ENCODE data around the gene MEGF10.
"Not testable (repeated sequence)": the region's sequence is repeated elsewhere in the genome, so short reads cannot be mapped to it uniquely, and the experiment has no call there.

MEGF10 gene

DNA sequence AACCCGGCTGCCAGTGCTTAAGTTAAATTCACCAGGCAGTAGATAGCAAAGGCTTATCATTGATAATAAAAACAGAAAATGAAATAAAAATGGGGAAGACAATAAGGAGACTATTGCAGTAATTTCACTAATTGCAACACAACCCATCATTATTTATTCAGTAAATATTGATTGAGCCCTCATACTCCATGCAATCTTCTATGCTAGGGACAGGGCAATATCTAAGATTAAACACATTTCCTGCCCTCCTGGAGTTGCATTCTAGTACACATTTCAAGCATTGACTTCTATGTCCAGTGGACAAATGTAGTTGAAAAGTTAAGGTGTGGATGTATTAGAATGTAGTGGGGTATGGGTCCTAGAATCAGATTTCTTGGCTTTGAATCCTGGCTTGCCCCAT lies 12.8 kb downstream of the MEGF10 start:
- TF ChIP-seq, protein P1, sequence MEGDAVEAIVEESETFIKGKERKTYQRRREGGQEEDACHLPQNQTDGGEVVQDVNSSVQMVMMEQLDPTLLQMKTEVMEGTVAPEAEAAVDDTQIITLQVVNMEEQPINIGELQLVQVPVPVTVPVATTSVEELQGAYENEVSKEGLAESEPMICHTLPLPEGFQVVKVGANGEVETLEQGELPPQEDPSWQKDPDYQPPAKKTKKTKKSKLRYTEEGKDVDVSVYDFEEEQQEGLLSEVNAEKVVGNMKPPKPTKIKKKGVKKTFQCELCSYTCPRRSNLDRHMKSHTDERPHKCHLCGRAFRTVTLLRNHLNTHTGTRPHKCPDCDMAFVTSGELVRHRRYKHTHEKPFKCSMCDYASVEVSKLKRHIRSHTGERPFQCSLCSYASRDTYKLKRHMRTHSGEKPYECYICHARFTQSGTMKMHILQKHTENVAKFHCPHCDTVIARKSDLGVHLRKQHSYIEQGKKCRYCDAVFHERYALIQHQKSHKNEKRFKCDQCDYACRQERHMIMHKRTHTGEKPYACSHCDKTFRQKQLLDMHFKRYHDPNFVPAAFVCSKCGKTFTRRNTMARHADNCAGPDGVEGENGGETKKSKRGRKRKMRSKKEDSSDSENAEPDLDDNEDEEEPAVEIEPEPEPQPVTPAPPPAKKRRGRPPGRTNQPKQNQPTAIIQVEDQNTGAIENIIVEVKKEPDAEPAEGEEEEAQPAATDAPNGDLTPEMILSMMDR (IDR thresholded peaks at IDR 0.05) = no peak
- H3K4me3 ChIP-seq (ENCODE audit: low read depth in 1 of 2, low read length in 1 of 2) = no peak overlapping the region
- no peaks in the 10 kb centered on the region for H3K4me1 ChIP-seq (ENCODE audit: control insufficient read depth in 1 of 2, insufficient read depth in 1 of 2, low read depth in 1 of 2, low read length in 1 of 2)
- H3K36me3 ChIP-seq = no peaks in the 10 kb centered on the region
- H3K9me3 ChIP-seq = no peaks in the 10 kb centered on the region
- no peak overlapping the region for H3K27ac ChIP-seq
- peaks cover 1% of the 10 kb centered on the region for H3K27me3 ChIP-seq

DNA sequence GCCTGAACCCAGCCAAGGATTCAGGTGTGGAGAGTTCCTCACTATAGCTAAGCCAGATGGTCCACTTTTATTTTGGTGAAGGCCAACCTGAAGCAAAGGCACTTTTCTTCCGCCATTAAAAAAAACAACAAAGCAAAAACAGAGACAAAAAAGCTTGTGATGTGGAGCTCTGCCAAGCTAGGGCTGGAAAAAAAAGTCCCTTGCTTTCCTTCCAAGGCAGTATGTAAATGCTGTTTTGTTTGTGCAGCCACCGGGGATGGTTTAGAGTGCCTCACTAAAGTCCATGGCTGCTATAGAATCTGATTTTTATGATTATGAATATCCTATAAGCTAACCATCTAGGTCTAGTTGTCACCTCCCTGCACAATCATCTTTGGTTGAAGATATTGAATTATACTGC lies 14.9 kb downstream of the MEGF10 start:
- H3K9me3 ChIP-seq = no peaks in the 10 kb centered on the region
- no peak overlapping the region for H3K27ac ChIP-seq
- no peaks in the 10 kb centered on the region for H3K36me3 ChIP-seq
- no peak overlapping the region for H3K4me3 ChIP-seq (ENCODE audit: low read depth in 1 of 2, low read length in 1 of 2)
- no peaks in the 10 kb centered on the region for H3K27me3 ChIP-seq
- H3K4me1 ChIP-seq (ENCODE audit: control insufficient read depth in 1 of 2, insufficient read depth in 1 of 2, low read depth in 1 of 2, low read length in 1 of 2) = no peaks in the 10 kb centered on the region
- TF ChIP-seq, protein P1 (IDR thresholded peaks at IDR 0.05) = no peak

DNA sequence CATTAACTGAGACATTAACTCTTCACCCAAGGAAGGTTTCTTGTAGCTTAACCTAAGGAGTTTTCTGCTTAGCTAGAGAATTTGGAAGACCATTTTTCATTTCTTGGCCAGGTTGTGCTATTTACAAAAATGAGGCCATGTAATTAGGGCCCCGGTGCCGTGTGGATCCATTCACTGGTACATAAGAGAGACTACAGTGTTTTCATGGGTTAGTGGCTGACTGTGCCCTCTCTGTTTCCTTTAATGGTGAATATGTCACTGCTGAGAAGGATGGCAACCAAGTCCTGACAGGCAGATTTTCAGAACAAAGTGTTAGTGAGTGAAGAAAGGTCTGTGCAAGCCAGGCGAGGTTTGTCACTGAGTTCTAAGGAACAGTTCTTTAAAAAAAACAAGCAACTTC lies 15.4 kb downstream of the MEGF10 start:
- H3K27ac ChIP-seq = no peak overlapping the region
- no peaks in the 10 kb centered on the region for H3K36me3 ChIP-seq
- H3K4me3 ChIP-seq (ENCODE audit: low read depth in 1 of 2, low read length in 1 of 2) = no peak overlapping the region
- H3K27me3 ChIP-seq = peaks cover 4% of the 10 kb centered on the region
- H3K4me1 ChIP-seq (ENCODE audit: control insufficient read depth in 1 of 2, insufficient read depth in 1 of 2, low read depth in 1 of 2, low read length in 1 of 2) = no peaks in the 10 kb centered on the region
- H3K9me3 ChIP-seq = no peaks in the 10 kb centered on the region
- TF ChIP-seq, protein P1 (IDR thresholded peaks at IDR 0.05) = no peak

DNA sequence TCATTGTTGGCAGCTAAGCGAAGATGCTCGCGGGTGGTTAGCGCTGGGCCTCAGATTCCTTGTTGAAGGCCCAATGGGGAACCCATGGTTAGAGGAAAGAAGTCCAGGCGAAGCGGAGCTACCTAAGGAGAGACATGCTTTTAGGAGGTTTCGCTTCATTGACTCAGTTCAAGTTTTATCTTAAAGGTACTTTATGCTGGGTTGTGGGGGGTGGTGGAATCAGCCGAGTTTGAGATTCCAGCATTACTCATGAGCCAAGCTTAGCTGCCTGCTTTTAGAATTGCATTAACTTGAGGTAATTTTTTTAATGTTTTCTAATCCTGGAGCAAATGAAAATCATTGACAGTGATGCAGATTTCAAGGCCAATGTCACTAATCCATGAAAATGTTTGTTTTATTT lies 16.1 kb downstream of the MEGF10 start:
- peaks cover 4% of the 10 kb centered on the region for H3K27me3 ChIP-seq
- no peak overlapping the region for H3K4me3 ChIP-seq (ENCODE audit: low read depth in 1 of 2, low read length in 1 of 2)
- no peak overlapping the region for H3K27ac ChIP-seq
- TF ChIP-seq, protein P1 (IDR thresholded peaks at IDR 0.05) = no peak
- no peaks in the 10 kb centered on the region for H3K9me3 ChIP-seq
- no peaks in the 10 kb centered on the region for H3K36me3 ChIP-seq
- no peaks in the 10 kb centered on the region for H3K4me1 ChIP-seq (ENCODE audit: control insufficient read depth in 1 of 2, insufficient read depth in 1 of 2, low read depth in 1 of 2, low read length in 1 of 2)

DNA sequence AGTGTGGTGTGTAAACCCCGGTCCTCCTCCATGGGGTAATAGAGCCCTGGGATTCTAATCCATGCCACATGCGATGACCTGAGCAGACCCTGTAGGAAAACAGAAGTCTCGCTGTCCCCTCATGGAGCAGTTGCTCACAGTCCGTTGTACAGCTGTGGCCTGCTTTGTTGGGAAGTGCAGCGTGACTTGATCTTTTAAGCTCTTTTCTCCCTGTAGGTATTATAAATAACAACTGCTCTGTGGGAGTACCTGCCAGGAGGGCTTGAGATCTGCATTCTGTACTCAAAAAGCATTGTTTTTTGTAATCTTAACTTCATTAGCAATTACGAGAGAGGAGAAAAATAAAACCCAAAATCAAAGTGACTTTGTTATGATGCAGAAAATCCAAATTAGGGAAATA lies 17.3 kb downstream of the MEGF10 start:
- Histone ChIP-seq H3K4me3 (ENCODE audit: low read depth in 1 of 2, low read length in 1 of 2) (no peak overlapping the region), H3K27ac (no peak overlapping the region), H3K36me3 (no peaks in the 10 kb centered on the region), H3K4me1 (ENCODE audit: control insufficient read depth in 1 of 2, insufficient read depth in 1 of 2, low read depth in 1 of 2, low read length in 1 of 2) (no peaks in the 10 kb centered on the region), H3K27me3 (peaks cover 4% of the 10 kb centered on the region), H3K9me3 (no peaks in the 10 kb centered on the region)
- TF ChIP-seq, protein P1 (IDR thresholded peaks at IDR 0.05) = no peak

DNA sequence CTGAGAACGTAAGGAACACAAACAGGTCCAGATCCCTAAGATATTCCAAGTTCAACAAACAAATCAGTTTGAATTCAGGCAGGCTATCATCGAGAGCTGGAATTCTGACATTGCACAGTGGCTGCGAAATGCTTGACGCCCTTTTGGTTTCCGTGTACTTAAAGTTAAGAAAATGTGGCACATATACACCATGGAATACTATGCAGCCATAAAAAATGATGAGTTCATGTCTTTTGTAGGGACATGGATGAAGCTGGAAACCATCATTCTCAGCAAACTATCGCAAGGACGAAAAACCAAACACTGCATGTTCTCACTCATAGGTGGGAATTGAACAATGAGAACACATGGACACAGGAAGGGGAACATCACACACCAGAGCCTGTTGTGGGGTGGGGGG lies 17.7 kb downstream of the MEGF10 start:
- H3K36me3 ChIP-seq; H3K4me1 ChIP-seq (ENCODE audit: control insufficient read depth in 1 of 2, insufficient read depth in 1 of 2, low read depth in 1 of 2, low read length in 1 of 2); H3K27ac ChIP-seq; H3K27me3 ChIP-seq; H3K4me3 ChIP-seq (ENCODE audit: low read depth in 1 of 2, low read length in 1 of 2); H3K9me3 ChIP-seq: not testable (repeated sequence)
